T follicular helper cell (primary cell): ENCODE results near the gene DCAF6.
A peak's percentile ranks its signal among the peaks of the same experiment; 100 is the strongest.
"Not testable (repeated sequence)": the region's sequence is repeated elsewhere in the genome, so short reads cannot be mapped to it uniquely, and the experiment has no call there.

Experiments
- DNase-seq: peaks from one replicate; pipeline ENCODE4 v3.0.0-alpha.2; 2020; ENCODE audit warnings: low read depth
- total RNA-seq, 2 experiments: gene quantifications; one replicate each; lab custom pipeline; 2026; lab: John Stamatoyannopoulos, UW

The DCAF6 gene
- total RNA-seq: 37.9 to 50.6 reads per million in 2 experiments

GRCh38 chr1:167936068-167936929 is at the start of gene DCAF6:
Gene DCAF6, plus strand, starts transcription at chr1:167936683. Its CDS starts 229 bp downstream, at chr1:167936912.
- DNase-seq: peak; percentile 97

GRCh38 chr1:167887187-167887586 is 49.3 kb upstream of the DCAF6 start:
- DNase-seq: not testable (repeated sequence)

DNA sequence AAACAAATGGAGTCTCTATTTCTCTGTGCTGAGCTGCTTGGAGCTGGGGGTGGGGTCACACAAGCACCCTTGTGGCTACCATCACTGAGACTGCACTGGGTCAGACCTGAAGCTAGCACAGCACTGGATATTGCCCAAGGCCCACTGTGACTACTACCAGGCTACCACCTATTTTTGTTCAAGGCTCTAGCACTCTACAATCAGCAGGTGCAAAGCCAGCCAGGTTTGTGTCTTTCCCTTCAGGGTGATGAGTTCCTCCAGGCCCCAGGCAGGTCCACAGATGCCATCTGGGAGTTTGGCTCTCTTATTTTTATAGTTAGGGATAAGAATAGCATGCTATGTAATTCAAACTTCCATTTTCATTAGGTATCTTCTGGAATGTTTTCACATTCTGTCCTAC is 46.1 kb upstream of the DCAF6 start:
- DNase-seq: no peak

DNA sequence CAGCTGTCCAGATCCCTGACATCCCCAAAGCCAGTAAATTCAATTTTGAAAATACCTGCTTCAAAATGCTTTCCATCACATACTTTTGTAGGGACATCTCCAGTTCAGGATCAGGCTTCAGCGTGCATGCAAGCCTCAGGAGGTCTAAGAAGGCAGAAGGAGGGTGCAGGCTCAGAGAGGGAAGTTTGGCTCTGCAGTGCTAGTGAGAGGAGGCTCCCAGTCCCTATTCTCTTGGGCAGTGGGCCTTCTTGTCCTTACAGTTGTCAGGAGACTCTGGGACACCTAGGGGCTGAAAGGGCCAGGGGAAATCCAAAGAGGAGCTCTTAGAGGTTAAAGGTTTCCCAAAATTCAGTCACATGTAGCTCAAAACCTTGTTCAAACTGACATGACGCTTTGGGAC is 42.7 kb upstream of the DCAF6 start:
- no peak for DNase-seq

- no peak for DNase-seq
Measured at GRCh38 chr1:167898578-167899222, 37.8 kb upstream of the DCAF6 start.

GRCh38 chr1:167899253-167899681 is 37.2 kb upstream of the DCAF6 start:
- no peak for DNase-seq

DNA sequence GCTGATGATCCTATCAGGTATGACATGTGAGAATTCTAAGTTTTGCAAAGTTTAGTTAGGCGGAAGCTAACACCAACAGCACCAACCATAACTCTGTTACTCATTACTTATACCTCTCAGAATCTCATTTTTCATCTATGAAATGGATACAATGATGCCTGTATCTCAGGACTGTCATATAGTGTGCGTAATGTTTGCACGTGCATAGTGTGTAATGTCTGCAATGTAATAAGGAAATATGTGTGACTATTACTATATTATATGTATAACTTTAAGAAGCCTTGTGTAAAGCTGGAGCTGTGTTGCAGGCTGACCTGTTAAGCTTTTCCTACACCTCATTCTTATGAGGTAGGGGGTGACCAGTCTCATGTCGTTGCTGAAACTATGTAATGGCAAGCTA is 35.6 kb upstream of the DCAF6 start:
- no peak for DNase-seq

- no peak for DNase-seq
Measured at GRCh38 chr1:167904652-167905130, 31.8 kb upstream of the DCAF6 start.

GRCh38 chr1:167905182-167905581 is 31.3 kb upstream of the DCAF6 start:
- DNase-seq: no peak

- DNase-seq: no peak
Measured at GRCh38 chr1:167905671-167906070, 30.8 kb upstream of the DCAF6 start.

GRCh38 chr1:167909691-167910180 is 26.7 kb upstream of the DCAF6 start:
- no peak for DNase-seq

DNA sequence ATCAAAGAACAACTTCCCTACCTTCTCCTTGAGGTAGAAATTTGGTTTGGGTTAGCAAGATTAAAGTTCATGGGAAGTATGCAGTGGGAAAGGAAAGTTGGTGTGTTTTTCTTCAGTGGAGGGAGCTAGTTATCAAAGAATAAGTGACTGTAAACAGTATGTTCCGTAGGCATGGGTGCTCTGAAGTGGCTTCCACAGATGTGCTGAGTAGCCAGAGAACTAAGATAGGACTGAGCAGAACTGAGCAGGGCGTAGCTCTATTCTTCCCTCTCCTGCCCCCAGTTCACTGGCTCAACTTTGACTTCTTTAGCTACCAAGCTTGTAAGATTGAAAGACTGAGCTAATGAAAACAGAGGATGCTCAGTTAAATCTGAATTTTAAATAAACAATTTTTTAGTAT is 26.0 kb upstream of the DCAF6 start:
- no peak for DNase-seq

DNA sequence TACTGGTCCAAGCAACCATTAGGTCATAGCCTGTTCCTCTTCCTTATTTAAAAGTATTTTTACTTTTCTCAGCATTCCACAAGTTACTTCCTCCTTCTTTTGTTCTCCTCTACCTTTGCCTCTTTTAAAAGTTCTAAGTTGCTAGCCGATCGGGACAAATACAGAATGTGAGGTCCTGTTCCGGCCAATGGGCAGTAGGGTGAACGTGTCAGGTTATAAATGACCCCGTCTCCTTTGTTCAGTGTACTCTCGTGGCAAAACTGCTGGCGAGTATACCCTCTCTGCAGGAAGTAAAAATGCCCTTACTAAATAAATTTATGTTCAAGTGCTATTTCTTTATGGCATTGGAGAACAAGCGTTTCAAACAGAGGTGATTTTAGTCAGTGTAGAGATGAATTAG is 25.1 kb upstream of the DCAF6 start:
- no peak for DNase-seq

DNA sequence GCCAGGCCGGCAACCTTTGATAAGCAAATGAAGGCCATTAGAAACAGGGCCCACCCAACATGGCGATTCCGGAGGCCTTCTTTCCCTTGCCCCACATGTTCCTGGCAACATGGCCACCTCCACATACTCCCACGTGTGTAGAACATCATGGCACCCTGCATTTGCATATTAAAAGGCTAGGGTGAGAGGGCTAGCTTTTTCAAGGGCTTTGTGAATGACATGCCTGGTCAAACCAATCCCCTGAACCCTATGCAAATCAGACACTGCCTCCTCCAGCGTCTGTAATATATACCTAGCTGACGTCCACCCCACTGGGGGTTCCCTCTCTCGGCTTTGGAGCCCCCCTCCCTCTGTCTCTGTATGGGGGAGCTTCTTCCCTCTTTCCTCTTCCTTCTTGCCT is 24.2 kb upstream of the DCAF6 start:
- no peak for DNase-seq

GRCh38 chr1:167913895-167914496 is 22.5 kb upstream of the DCAF6 start, which contains the start of gene ADCY10:
Gene ADCY10, minus strand, starts transcription at chr1:167914134. Its CDS starts 8,994 bp downstream, at chr1:167905140.
- no peak for DNase-seq

DNA sequence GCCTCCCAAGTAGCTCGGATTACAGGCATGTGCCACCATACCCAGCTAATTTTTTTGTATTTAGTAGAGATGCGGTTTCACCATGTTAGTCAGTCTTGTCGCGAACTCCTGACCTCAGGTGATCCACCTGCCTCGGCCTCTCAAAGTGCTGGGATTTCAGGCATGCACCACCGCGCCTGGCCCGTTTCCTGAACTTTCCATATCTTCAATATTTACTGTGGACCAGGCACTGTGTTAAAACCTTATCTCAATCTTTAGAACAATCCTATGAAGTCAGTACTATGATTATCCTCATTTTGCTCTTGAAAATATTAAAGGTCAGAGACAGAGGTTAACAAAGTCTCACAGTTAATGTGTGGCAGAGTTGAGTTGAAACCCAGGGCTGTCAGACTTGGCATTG is 20.9 kb upstream of the DCAF6 start:
- no peak for DNase-seq

- no peak for DNase-seq
Measured at GRCh38 chr1:167916766-167917511, 19.5 kb upstream of the DCAF6 start.

DNA sequence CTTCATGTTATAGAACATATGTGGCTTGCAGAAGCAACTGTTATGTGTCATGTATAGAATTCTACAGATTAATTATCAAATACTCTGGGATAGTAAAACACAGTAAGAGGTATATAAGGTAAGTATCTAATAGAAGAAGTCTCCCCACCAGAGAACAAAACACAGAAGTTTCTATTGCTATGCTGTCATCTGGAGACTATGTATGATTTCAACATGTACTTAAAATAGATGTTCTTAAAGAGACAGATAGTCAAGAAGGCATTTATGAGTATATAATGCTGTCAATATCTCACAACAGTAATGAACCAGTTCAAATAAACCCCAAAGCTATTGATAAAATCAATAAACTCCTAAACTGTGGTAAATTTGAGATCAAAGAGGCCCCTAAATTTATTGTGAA is 14.5 kb upstream of the DCAF6 start:
- no peak for DNase-seq

DNA sequence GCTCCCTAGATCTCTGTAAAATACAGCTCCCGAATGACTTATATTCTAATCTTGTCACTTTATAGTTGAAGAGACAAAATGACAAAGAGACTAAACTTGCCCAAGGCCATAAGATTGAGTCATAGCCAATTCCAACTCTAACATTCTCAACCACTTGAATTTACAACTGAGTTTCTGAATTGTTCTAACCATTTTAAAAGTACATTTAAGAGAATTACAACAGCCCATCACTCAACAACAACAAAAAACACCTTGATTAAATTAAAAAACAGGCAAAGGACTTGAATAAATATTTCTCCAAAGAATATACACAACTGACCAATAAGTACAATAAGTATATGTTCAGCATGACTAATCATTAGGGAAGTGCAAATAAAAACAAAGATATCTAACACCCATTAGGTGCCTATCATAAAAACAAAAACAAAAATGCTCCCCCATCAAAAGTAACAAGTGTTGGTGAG is 13.8 kb upstream of the DCAF6 start:
- DNase-seq: no peak

- no peak for DNase-seq
Measured at GRCh38 chr1:167923324-167924056, 13.0 kb upstream of the DCAF6 start.

DNA sequence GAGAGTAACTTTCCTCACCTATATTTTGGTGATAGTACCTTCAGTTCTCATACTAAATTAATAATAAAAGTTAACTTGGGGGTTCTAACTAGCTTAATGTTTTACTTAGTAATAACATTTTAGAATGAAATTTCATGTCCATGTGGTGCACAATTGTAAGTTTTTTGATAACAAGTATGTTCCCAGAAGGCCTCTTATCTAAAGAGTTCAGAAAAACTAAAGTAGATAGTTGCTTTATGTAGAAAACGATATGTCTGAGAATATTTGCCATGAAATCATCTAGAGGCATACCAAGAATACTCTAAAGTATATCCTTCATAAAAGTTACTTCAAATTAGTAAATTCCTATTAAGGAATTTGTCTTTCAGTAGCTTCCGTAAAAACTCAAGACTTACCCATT is 12.4 kb upstream of the DCAF6 start:
- DNase-seq: no peak
